ENCODE results near the gene VAX1.

DNA sequence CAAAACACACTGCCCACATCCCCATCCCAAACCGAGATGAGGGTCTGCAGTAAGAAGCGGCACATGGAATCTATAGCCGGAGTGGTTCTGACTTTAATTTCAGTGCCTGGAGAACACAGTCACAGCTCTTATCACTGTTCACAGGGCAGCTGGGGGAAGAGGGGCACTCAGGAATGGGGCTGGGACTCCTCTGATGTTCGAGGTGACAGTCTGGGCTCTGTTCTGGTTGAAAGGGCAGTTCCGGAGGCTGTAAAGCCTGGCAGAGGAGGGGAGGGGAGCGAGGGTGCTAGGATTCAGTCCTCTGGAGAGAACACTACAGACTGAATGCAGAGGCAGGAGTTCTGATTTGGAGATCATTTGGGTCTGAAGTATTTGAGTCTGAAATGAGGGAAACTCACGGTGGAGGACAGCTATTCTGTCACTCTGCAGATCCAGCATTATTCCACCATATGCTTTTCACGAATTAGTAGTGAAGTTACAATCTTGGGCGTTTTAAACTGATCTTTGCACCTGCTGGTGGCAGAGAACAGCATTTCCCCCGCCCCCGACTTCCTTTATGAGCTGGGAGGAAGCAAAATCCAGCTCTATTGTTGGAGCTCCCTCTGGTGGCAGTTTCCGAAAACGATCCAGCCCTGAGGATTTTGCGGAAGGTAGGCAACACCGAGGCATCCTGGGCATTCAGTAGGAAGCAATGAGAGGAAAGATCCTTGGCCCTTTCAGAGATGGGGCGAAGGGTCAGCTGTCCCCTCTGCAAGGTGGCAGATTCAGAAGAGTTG lies 36.6 kb upstream of the VAX1 start:
- TF ChIP-seq, protein P1, sequence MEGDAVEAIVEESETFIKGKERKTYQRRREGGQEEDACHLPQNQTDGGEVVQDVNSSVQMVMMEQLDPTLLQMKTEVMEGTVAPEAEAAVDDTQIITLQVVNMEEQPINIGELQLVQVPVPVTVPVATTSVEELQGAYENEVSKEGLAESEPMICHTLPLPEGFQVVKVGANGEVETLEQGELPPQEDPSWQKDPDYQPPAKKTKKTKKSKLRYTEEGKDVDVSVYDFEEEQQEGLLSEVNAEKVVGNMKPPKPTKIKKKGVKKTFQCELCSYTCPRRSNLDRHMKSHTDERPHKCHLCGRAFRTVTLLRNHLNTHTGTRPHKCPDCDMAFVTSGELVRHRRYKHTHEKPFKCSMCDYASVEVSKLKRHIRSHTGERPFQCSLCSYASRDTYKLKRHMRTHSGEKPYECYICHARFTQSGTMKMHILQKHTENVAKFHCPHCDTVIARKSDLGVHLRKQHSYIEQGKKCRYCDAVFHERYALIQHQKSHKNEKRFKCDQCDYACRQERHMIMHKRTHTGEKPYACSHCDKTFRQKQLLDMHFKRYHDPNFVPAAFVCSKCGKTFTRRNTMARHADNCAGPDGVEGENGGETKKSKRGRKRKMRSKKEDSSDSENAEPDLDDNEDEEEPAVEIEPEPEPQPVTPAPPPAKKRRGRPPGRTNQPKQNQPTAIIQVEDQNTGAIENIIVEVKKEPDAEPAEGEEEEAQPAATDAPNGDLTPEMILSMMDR (IDR thresholded peaks at IDR 0.05), result peak; percentile 70 to 88 (median 79)
- no peak for TF ChIP-seq POLR2A (IDR thresholded peaks at IDR 0.05)

All from tibial nerve (tissue), 3 donors.